IgD-negative memory B cell (primary cell): ENCODE data around the gene LMBR1. TPM values are rescaled to one million over a fixed set of nuclear protein-coding genes. Genes with fewer than 3 reads are reported as not detected.
"Not testable (repeated sequence)": the region's sequence is repeated elsewhere in the genome, so short reads cannot be mapped to it uniquely, and the experiment has no call there.

Experiments
- H3K27ac Mint-ChIP-seq, 3 donors: one replicate each; pipeline ENCODE4 v1.8.0; 2020 to 2022; ENCODE audit warnings: mild to moderate bottlenecking in 3 of 3, mixed read lengths in 3 of 3, moderate library complexity in 1 of 3
- H3K27me3 Mint-ChIP-seq: one replicate; pipeline ENCODE4 v1.8.0; 2021; ENCODE audit warnings: mixed read lengths
- H3K36me3 Mint-ChIP-seq: one replicate; pipeline ENCODE4 v1.8.0; 2020; ENCODE audit warnings: mild to moderate bottlenecking, mixed read lengths
- H3K4me1 Mint-ChIP-seq, 3 donors: one replicate each; pipeline ENCODE4 v1.8.0; 2020 to 2022; ENCODE audit warnings: mixed read lengths in 3 of 3, mild to moderate bottlenecking in 1 of 3
- H3K4me3 Mint-ChIP-seq, 4 donors: one replicate each; pipeline ENCODE4 v1.8.0; 2020 to 2022; ENCODE audit warnings: mild to moderate bottlenecking in 4 of 4, mixed read lengths in 4 of 4, moderate library complexity in 3 of 4
- H3K9me3 Mint-ChIP-seq, 3 donors: one replicate each; pipeline ENCODE4 v1.8.0; 2020 to 2021; ENCODE audit warnings: mixed read lengths in 3 of 3, mild to moderate bottlenecking in 1 of 3
- polyA plus RNA-seq: library from polyadenylated mRNA; unstranded; fragments of 300-500 nt; fragmentation: Illumina TruSeq; gene quantifications from one replicate; pipeline ENCODE4 v1.2.3, GENCODE V29; 2021

LMBR1 gene
- polyA plus RNA-seq, 1 donor from 2014 or later, result 29.2 TPM

GRCh38 chr7:156703209-156703608, 189.8 kb downstream of the LMBR1 start:
- Mint-ChIP-seq H3K4me1 (peaks cover 4 to 7% (median 5%) of the 10 kb centered on the region in 3 donors), H3K27me3 (no peaks in the 10 kb centered on the region), H3K27ac (peak overlapping the region in 1 of 3 donors; percentile 12), H3K4me3 (no peak overlapping the region), H3K9me3 (peaks cover 6 to 19% (median 7%) of the 10 kb centered on the region in 3 donors), H3K36me3 (peaks cover 24% of the 10 kb centered on the region)

GRCh38 chr7:156702399-156702798, 190.6 kb downstream of the LMBR1 start:
- peaks cover 24% of the 10 kb centered on the region for H3K36me3 Mint-ChIP-seq
- H3K9me3 Mint-ChIP-seq, result peaks cover 9 to 24% (median 14%) of the 10 kb centered on the region in 3 donors
- H3K27me3 Mint-ChIP-seq, result no peaks in the 10 kb centered on the region
- H3K4me1 Mint-ChIP-seq, result peaks cover 4 to 7% (median 5%) of the 10 kb centered on the region in 3 donors
- H3K27ac Mint-ChIP-seq, result no peak overlapping the region
- H3K4me3 Mint-ChIP-seq, result no peak overlapping the region

GRCh38 chr7:156701787-156702186, 191.2 kb downstream of the LMBR1 start:
- H3K4me1 Mint-ChIP-seq, H3K27ac Mint-ChIP-seq, H3K4me3 Mint-ChIP-seq, H3K27me3 Mint-ChIP-seq: not testable (repeated sequence)
- H3K36me3 Mint-ChIP-seq, result peaks cover 27% of the 10 kb centered on the region
- H3K9me3 Mint-ChIP-seq, result peaks cover 10 to 25% (median 12%) of the 10 kb centered on the region in 3 donors

- H3K4me3 Mint-ChIP-seq, H3K27me3 Mint-ChIP-seq, H3K4me1 Mint-ChIP-seq: not testable (repeated sequence)
- Mint-ChIP-seq H3K36me3 (peaks cover 31% of the 10 kb centered on the region), H3K9me3 (peaks cover 10 to 28% (median 12%) of the 10 kb centered on the region in 3 donors), H3K27ac (peak overlapping the region in 1 of 3 donors; percentile 31)
Observed at GRCh38 chr7:156698512-156698911, 194.5 kb downstream of the LMBR1 start.

GRCh38 chr7:156697283-156697682, 195.7 kb downstream of the LMBR1 start:
- Mint-ChIP-seq H3K27ac (peak overlapping the region in 1 of 3 donors; percentile 44), H3K36me3 (peaks cover 35% of the 10 kb centered on the region), H3K9me3 (peaks cover 12 to 30% (median 13%) of the 10 kb centered on the region in 3 donors)
- not testable (repeated sequence) for H3K4me3 Mint-ChIP-seq, H3K27me3 Mint-ChIP-seq, H3K4me1 Mint-ChIP-seq

GRCh38 chr7:156693627-156694026, 199.4 kb downstream of the LMBR1 start:
- no peak overlapping the region for H3K4me3 Mint-ChIP-seq
- H3K36me3 Mint-ChIP-seq, result peaks cover 20% of the 10 kb centered on the region
- H3K27me3 Mint-ChIP-seq, result no peaks in the 10 kb centered on the region
- H3K4me1 Mint-ChIP-seq, result peaks cover 0 to 2% (median 0%) of the 10 kb centered on the region in 3 donors
- peaks cover 6 to 22% (median 9%) of the 10 kb centered on the region in 3 donors for H3K9me3 Mint-ChIP-seq
- H3K27ac Mint-ChIP-seq, result no peak overlapping the region

- Mint-ChIP-seq H3K9me3 (peaks cover 6 to 21% (median 7%) of the 10 kb centered on the region in 3 donors), H3K27me3 (no peaks in the 10 kb centered on the region), H3K27ac (no peak overlapping the region), H3K4me1 (peaks cover 0 to 2% (median 0%) of the 10 kb centered on the region in 3 donors), H3K4me3 (no peak overlapping the region), H3K36me3 (peaks cover 20% of the 10 kb centered on the region)
Observed at GRCh38 chr7:156692849-156693248, 200.1 kb downstream of the LMBR1 start.

GRCh38 chr7:156691764-156692163, 201.2 kb downstream of the LMBR1 start:
- Mint-ChIP-seq H3K36me3 (peaks cover 15% of the 10 kb centered on the region), H3K27ac (no peak overlapping the region), H3K27me3 (no peaks in the 10 kb centered on the region), H3K4me3 (no peak overlapping the region), H3K9me3 (peaks cover 0 to 10% (median 3%) of the 10 kb centered on the region in 3 donors), H3K4me1 (peaks cover 0 to 2% (median 0%) of the 10 kb centered on the region in 3 donors)

- H3K4me1 Mint-ChIP-seq, result no peaks in the 10 kb centered on the region
- H3K4me3 Mint-ChIP-seq, result no peak overlapping the region
- H3K36me3 Mint-ChIP-seq, result peaks cover 3% of the 10 kb centered on the region
- no peaks in the 10 kb centered on the region for H3K27me3 Mint-ChIP-seq
- no peaks in the 10 kb centered on the region for H3K9me3 Mint-ChIP-seq
- no peak overlapping the region for H3K27ac Mint-ChIP-seq
Observed at GRCh38 chr7:156684661-156685060, 208.3 kb downstream of the LMBR1 start.

- H3K36me3 Mint-ChIP-seq, result peaks cover 6% of the 10 kb centered on the region
- H3K4me3 Mint-ChIP-seq, result no peak overlapping the region
- H3K4me1 Mint-ChIP-seq, result no peaks in the 10 kb centered on the region
- no peaks in the 10 kb centered on the region for H3K9me3 Mint-ChIP-seq
- H3K27me3 Mint-ChIP-seq, result no peaks in the 10 kb centered on the region
- H3K27ac Mint-ChIP-seq, result no peak overlapping the region
Observed at GRCh38 chr7:156684251-156684650, 208.7 kb downstream of the LMBR1 start.

GRCh38 chr7:156682928-156683327, 210.1 kb downstream of the LMBR1 start:
- Mint-ChIP-seq H3K4me3 (no peak overlapping the region), H3K27me3 (no peaks in the 10 kb centered on the region), H3K4me1 (no peaks in the 10 kb centered on the region), H3K9me3 (no peaks in the 10 kb centered on the region), H3K36me3 (peaks cover 6% of the 10 kb centered on the region), H3K27ac (no peak overlapping the region)

- Mint-ChIP-seq H3K27me3 (no peaks in the 10 kb centered on the region), H3K4me1 (no peaks in the 10 kb centered on the region), H3K36me3 (peaks cover 9% of the 10 kb centered on the region), H3K4me3 (no peak overlapping the region), H3K9me3 (no peaks in the 10 kb centered on the region), H3K27ac (no peak overlapping the region)
Observed at GRCh38 chr7:156680281-156680680, 212.7 kb downstream of the LMBR1 start.

GRCh38 chr7:156677374-156678054, 215.5 kb downstream of the LMBR1 start:
- Mint-ChIP-seq H3K27ac (no peak overlapping the region), H3K4me3 (no peak overlapping the region), H3K4me1 (no peaks in the 10 kb centered on the region), H3K9me3 (no peaks in the 10 kb centered on the region), H3K27me3 (no peaks in the 10 kb centered on the region), H3K36me3 (peaks cover 11% of the 10 kb centered on the region)

GRCh38 chr7:156676263-156676662, 216.7 kb downstream of the LMBR1 start:
- no peaks in the 10 kb centered on the region for H3K27me3 Mint-ChIP-seq
- peaks cover 11% of the 10 kb centered on the region for H3K36me3 Mint-ChIP-seq
- no peaks in the 10 kb centered on the region for H3K9me3 Mint-ChIP-seq
- no peak overlapping the region for H3K4me3 Mint-ChIP-seq
- H3K27ac Mint-ChIP-seq, result no peak overlapping the region
- H3K4me1 Mint-ChIP-seq, result no peaks in the 10 kb centered on the region

GRCh38 chr7:156675721-156676120, 217.3 kb downstream of the LMBR1 start:
- no peak overlapping the region for H3K27ac Mint-ChIP-seq
- H3K9me3 Mint-ChIP-seq, result no peaks in the 10 kb centered on the region
- H3K4me1 Mint-ChIP-seq, result peaks cover 0 to 1% (median 0%) of the 10 kb centered on the region in 3 donors
- H3K36me3 Mint-ChIP-seq, result peaks cover 14% of the 10 kb centered on the region
- H3K4me3 Mint-ChIP-seq, result no peak overlapping the region
- H3K27me3 Mint-ChIP-seq, result no peaks in the 10 kb centered on the region

- no peaks in the 10 kb centered on the region for H3K27me3 Mint-ChIP-seq
Observed at GRCh38 chr7:156673902-156674301, 219.1 kb downstream of the LMBR1 start.

More at GRCh38 chr7:156673902-156674301, 219.1 kb downstream of the LMBR1 start:
- H3K4me1 Mint-ChIP-seq, result peaks cover 0 to 2% (median 0%) of the 10 kb centered on the region in 3 donors
- H3K4me3 Mint-ChIP-seq, result no peak overlapping the region
- peaks cover 10% of the 10 kb centered on the region for H3K36me3 Mint-ChIP-seq
- no peak overlapping the region for H3K27ac Mint-ChIP-seq
- no peaks in the 10 kb centered on the region for H3K9me3 Mint-ChIP-seq
